ENCODE measurements around the gene RHOBTB3.

Gene RHOBTB3

DNA sequence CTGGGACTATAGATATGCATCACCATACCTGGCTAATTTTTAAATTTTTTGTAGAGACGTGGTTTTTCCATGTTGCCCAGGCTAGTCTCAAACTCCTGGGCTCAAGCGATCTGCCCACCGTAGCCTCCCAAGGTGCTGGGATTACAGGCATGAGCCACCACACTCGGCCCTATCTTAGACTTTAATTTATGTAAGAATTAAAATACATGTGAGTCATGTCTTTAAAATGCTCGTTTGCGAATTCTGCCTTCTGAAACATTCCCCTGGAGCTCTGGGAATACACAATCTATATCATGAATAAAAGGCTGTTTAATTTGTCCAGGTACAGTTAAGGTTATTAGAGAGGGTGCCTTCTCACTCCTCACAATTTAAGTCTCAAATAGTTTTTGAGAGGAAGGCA lies 32.8 kb downstream of the RHOBTB3 start:
- DNase-seq (ENCODE audit: low read depth in 2 of 2), result no peak

DNA sequence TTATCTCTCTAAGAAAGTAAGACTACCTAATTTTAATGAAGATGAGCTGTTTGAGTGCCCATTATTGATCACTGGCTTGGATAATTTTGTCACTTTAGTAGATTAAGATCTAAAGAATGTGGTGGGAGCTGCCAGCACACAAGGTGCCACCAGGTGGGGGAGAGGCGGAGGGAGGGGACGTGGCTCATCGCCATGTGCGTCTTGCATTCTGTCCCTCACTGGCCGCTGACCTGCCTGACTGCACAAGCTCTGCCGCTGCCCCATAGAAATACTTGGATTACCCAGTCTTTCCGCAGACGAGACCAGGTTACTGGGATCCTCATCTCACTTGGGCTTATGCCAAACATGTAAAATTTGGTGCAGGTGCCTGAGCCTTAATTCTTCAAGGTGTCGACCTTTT lies 37.6 kb downstream of the RHOBTB3 start:
- DNase-seq (ENCODE audit: low read depth in 2 of 2), result no peak

DNA sequence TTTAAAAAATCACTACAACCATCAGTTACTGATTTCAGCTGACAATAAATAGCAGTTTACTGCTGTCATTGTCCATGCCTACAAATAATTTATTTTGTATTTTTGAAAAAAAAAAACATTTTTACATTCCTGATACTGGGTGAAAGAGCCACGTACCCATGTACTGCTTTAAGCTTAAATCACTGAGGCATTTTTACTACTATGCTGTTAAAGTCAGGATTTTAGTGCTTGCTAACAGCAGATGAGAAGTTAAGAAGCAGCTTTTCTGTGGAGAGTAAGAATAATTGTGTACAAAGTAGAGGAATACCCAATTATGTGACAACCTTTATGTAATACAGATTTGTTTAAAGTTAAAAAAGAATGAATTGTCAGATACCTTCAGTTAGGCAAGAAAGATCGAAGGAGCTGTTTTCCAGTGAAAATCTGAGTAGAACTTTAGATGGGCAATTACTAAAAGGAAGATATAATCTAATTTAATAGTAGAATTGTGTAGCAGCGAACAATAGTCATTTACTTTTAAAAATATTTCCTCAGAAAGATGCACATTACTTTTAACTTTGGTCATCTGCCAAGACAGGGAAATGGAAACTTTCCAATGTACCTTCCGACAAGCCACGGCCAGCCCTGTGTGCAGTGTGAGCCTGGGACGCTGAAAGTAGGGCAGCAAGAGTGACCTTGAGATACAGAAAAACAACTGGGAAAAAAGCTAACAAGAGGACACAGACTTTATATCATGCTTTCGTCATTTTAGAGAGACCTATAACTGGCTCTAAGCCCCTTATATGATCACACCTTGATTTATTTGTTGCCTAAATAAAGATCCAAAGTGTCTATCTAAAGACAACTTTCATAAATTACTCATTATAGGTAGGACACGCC lies 39.9 kb downstream of the RHOBTB3 start:
- DNase-seq (ENCODE audit: low read depth in 2 of 2), result no peak

DNA sequence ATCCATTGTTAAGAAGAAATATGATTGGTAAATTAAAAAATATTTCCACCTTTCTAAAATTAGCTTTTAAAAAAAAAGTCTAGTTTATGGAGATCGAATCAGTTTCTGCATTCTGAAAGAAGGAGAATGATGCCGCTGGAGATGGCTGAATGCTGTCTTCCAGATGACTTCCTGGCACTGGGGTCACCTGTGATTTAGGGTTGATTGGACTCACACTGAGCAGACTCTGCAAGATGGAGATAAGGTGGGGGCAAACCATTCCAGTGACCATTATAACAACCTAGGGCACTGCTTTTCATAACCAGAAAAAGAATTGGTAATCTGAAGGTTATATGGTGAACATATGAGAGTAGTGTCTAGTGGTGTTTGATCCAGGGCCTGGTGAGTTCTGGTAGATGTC lies 40.8 kb downstream of the RHOBTB3 start:
- DNase-seq (ENCODE audit: low read depth in 2 of 2), result no peak

DNA sequence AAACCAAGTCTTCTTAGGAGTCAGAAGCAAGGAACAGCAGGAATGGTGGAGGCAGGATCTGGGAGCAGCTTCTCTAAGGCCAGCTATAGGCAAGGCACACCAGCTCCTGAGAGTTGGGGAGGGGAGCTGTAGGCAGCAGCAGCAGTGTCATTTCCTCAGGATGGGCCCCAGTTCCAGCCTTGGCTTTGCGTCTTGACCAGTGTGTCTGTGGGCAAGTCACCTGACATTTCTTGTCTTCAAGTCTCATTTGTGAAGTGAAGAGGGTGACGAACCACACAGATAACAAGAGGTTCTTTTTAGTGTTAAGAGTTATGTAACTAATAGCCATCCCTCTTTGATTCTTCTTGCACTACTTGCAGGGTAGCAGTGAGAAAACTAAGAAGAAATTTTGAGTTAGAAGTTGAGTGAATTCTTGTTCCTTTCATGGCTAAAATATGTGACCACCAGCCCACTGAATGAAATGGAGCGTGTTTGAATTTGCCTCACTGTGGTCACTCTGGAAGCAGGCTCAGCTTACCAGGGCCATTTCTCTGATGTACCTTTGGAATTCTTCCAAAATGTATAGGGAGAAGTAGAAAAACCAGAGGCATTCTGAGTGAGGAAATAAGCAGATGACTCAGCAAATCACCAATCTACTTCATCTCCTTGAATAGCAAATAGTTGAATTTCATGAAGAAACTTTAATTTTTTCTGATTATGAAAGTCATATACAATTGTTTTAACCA lies 42.4 kb downstream of the RHOBTB3 start:
- DNase-seq (ENCODE audit: low read depth in 2 of 2), result no peak

DNA sequence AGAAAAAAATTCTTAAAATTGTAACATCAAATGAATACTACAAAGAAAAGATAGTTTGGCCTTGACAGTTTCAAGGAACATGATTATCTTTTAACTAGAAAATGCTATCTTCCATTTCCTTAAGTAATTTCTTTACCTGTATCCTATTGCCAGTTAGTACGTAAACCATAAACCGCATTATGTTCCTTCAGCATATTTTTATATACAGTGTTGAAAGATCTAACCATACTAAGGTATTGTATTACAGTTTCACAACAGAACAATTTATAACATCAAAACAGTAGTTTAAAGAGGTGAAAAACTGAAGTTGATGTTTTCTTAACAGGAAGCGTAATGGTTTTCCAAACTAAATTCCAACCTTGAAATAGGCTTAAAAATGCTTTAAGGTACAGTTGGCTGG lies 46.3 kb downstream of the RHOBTB3 start:
- DNase-seq (ENCODE audit: low read depth in 2 of 2), result no peak

DNA sequence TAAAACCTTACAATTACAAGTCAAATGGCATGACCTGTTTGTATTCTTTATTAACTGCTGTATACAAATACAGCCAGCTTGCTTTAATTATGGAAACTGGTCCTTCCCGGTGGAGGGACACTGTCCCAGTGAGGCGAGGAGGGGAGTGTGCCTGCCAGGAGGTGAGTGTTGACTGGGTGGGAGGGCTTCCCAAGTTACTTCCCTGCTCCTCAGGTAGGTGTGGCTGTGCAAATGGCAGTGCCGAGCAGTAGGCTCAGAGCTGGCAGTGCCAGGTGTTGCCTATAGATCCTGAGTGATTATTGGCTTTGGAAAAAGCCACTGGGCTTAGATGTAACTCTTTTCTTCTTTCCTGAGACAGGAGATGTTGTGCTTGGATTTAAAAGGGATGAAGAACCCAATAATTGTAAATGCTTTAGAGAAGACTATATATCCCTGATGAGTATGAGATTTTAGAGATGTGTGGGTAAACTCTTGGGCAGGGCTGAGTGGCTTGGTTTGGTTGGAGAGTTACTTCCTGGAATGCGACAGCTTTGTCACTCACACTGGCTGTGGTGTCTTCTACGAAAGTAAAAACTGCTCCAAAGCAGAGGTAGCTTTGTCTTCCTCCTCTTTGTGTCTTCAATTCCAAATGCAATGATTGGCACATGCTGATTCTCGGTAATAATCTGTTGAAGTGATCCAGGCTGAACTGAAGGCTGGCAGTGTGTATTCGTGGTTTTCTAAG lies 47.7 kb downstream of the RHOBTB3 start:
- no peak for DNase-seq (ENCODE audit: low read depth in 2 of 2)

DNA sequence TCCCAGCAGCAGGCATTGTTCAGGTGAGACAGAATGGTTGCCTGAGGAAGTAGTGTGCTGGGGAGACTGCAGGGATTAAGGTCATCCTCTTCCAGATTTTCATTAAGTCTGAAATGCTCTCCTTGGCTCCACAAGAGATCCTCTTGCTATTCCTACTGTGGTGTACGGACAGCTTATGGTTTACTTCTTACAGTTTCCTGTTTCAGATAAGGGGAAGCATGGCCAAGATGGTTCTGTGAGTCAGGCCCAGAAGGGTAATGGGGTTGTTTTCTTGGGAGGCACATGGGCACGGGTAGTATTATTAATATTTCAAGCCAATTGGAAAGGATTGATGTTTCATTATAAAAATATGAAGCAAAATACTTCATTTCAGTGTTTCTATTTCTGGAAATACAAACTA lies 48.5 kb downstream of the RHOBTB3 start:
- no peak for DNase-seq (ENCODE audit: low read depth in 2 of 2)

DNA sequence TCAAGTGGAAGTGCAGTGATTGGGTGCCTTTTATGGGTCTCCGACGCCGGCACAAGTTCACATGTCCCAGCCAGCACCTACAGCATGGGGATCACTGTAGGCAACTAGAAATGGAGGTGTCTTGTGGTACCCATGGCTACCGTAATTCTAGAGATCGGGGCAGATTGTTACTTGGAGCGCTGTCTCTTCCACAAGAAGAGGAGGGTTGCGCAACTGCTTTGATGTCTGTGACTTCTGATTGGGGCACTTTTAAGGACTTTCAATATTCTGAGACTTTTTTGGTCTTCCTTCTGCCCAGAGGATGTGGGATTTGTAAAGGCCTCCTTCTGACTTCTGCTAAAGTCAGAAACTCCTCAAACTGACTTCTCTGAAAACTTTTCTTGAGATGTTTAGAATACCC lies 49.5 kb downstream of the RHOBTB3 start:
- DNase-seq (ENCODE audit: low read depth in 2 of 2), result no peak

DNA sequence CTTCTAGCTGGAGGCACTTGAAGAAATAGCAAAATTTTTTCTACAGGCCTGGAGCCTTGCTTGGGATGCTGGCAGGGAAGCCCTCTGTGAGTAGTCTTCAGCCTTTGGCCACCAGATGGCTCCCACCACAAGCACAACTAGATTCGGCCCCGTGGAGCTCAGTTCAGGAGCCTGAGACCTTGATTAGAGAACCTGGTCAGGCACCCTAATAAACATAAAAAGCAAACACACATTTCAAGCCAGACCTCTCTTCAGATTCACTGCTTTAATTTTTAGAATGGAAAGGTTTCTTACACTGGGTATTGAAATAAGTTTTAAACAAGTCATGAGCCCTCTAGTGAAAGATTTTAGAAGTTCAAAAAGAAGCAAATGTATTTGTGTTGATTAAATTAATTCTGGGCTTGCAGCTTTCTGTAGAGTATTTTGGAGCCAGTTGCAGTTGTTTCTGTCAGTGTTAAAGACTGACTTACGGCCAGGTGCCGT lies 50.0 kb downstream of the RHOBTB3 start:
- peak; percentile 55 to 58 for DNase-seq (ENCODE audit: low read depth in 2 of 2)

DNA sequence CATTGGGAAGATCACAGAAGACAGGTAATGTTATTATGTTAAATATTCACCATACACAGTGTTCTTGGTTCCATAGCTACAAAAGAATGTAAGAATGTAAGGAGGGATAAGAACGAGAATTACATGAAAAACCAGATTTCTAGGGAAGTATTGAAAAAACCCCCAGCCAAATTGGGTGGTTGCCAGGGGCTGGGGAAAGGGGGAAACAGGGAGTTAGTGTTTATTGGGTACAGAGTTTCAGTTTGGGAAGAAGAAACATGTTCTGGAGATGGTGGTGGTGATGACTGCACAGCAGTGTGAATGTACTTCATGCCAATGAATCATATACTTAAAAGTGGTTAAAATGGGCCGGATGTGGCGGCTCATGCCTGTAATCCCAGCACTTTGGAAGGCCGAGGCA lies 51.0 kb downstream of the RHOBTB3 start:
- DNase-seq (ENCODE audit: low read depth in 2 of 2), result no peak

DNA sequence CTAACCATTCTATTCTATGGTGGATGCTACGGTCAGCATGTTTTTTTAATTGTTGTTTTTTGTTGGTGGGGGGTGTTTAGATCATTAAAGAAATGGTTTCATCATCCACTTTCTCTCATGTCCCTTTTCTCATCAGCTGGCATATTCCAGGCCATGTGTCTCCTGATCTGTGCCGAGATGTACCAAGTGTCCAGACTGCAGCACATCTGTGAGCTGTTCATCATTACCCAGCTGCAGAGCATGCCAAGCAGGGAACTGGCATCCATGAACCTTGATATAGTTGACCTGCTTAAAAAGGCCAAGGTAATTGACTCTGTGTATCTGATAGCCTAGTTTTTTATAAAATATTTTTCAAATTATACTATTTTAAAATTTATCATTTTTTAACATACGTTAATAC lies 52.5 kb downstream of the RHOBTB3 start:
- no peak for DNase-seq (ENCODE audit: low read depth in 2 of 2)

DNA sequence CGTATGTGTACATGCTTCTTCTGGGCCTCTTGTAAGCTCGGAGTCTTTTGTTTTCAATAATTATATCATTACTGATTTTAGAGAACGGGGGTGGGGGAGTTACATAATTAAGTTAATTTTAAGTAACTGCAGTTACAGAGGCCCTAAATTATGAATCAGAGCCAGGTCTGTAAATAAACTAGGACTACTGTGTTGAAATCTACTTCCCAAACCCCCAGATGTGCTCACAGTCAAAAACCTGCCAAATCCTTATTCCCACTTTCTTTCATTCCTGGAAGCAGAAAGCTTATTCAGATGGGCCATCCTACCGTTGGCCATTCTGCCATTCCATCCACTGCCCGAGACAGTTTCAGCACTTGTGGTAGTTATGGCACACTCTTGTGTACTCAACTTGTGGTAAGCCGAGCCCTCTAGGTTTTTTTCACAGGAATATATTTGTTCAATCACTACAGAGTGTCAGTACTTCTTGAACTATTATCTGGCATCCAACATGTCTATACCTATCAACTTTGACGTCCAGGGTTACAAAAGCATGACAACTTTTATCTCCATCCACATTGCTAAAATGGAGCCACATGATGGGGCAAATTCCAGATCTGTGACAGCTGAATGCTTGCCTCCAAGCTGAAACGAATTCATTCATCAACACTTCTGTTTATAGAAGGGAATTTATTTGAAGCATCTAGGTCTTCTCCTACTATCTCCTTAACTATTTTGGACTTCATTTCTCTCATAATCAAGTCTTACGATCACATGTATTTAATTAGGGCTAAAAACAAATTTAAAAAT lies 53.6 kb downstream of the RHOBTB3 start:
- DNase-seq (ENCODE audit: low read depth in 2 of 2), result no peak

DNA sequence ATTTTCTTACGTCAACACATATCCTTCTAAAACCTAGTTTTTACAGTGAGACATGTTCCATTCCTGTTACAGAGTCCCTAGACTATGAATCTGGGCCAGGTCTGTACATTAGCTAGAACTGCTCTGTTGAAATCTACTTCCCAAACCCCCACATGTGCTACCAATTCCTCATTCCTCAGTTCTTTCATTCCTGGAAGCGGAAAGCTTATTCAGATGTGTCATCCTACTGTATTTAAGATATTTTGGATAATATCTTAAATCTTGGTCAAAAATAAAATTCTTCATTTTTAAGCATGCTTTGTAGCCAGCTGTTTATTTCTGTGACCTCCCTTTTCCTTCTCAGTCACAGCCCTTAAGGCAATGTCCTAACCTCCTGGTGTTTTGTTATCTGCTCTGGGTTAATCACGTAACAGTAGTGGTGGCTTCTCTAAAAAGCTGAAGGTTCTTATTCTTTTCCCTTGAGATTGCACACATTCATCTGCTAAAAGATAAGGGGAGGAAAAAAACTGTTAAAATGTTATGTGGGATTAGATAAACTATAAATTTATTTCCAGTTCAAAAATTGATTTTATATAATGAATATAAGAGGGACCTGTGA lies 55.8 kb downstream of the RHOBTB3 start:
- no peak for DNase-seq (ENCODE audit: low read depth in 2 of 2)

DNA sequence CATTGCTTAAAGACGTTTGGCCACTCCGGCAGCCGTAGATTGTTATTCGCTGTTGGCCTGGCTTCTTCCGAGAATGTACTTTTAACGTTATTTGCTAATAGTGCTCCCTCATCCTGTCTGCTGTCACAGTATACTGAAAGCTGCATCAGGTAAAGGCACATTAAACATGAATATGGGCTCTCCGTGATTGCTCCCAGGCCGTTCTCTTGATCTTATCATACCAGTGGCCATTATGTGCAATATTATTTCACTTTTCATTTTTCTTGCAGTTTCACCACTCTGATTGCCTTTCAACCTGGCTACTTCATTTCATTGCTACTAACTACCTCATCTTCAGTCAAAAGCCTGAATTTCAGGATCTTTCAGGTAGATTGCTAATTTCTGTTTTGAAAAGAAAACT lies 57.4 kb downstream of the RHOBTB3 start:
- no peak for DNase-seq (ENCODE audit: low read depth in 2 of 2)

DNA sequence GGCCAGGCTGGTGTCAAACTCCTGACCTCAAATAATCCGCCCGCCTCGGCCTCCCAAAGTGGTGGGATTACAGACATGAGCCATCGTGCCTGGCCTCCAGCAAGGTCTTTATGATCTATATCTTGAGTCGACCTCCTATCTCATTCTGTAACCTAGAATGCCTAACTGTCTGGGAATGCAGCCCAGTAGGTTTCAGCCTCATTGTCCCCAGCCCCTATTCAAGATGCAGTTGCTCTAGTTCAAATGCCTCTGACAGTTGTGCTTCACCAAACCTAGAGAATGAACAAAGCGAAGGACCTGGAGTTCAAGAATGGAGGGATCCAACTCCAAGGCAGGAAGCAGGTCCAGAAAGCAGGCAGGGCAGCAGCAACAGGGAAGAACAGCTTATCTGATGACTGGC lies 60.6 kb downstream of the RHOBTB3 start:
- no peak for DNase-seq (ENCODE audit: low read depth in 2 of 2)

DNA sequence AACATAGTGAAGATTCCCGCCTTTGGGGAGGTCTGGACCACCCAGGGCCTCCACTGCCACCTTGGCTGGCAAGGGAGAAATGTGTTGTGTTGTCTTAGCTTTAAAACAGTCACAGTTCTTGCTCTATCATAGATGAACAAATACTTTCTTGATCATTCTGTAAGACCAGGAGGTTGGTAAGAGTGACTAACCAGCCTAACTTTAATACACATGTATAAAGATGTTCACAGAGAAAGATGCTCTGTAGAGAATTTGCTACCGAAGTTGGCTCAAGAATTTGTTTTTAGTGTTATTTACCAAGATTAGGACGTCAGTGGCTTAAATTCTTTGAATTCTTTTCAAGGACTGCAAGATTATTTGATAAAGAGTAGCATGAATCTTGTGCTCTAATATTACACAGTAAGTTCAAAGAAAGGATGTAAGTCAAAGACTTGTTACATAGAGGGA lies 63.0 kb downstream of the RHOBTB3 start:
- DNase-seq (ENCODE audit: low read depth in 2 of 2), result no peak

DNA sequence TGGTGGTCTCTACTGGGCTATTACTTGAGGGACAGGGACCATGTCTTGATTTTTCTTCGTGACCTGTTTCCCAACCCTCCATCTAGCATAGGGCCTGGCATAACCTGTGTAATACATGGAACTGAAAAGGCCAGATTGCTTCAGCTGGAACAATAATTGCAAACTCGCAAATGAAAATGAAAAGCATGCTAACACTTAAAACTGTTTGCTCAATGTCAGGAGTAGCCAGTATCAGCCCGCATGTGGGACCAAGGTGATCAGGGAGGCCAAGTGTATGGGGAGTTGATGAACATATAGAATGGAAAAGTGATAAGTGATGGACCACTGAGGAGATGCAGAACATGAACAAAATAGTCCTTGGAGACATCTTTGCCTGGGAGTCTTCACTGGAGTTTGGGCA lies 66.2 kb downstream of the RHOBTB3 start:
- no peak for DNase-seq (ENCODE audit: low read depth in 2 of 2)

DNA sequence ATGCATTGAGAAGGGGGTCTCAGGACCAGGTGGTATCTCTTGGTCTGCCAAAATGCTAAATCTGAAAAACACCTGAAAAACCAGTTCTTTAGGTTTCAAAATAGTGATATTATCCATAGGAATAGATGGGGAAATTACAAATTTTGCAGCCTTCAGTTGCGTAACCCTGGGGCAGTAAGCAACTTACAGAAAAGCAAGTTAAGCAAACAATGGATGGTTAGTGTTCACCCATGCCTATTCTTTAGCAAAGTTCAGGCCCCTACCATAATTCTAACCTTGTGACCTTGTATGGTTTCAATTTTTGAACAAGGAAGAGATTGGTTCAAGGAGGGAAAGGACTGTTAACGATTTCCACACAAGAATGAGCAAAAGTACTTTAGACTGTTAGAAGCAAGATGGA lies 66.9 kb downstream of the RHOBTB3 start:
- no peak for DNase-seq (ENCODE audit: low read depth in 2 of 2)

DNA sequence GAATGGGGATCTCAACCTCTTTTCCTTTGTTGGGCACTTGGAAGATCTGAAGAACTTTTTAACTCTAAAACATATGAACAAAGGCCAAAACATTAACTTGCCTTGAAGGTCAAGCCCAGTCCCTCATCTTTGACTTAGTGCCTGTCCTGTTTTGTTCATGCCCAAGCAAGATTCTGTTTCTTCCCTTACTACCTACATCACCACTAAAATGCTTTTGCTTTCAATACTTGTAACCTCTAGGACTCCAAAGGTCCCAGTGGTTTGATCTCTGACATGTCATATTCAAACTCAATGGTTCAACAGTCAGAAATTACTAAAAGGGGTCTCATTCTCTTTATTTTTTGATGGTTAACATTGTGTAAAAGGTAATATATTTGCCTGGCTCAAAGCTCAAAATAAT lies 67.4 kb downstream of the RHOBTB3 start:
- DNase-seq (ENCODE audit: low read depth in 2 of 2), result no peak

DNA sequence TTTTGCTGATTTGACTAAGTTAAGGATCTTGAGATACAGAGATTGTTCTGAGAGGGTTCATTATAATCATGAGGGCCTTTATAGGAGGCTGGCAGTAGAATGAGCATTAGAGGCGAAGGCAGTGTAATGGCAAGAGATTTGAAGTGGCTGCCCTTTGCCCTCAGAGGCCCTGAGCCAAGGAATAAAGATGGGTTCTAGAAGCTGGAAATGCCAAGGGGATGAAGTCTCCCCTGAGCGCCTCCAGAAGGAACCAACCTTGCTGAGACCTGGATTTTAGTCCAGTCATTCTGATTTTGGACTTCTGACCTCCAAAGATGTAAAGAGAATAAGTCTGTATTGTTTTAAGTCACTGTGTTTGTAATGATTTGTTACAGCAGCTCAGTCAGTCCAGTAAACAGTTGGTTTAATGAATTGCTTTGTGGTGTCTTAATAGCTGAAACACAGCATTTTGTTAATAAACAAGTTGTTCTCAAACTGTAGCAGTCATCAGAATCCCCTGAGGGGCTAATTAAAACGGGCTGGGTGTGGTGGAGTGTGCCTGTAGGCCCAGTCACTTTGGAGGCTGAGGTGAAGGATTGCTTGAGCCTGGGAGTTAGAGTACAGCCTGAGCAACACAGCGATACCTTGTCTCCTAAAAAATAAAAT lies 68.2 kb downstream of the RHOBTB3 start:
- DNase-seq (ENCODE audit: low read depth in 2 of 2), result no peak

Measured in stimulated activated CD8-positive, alpha-beta memory T cell treated with anti-CD3 and anti-CD28 coated beads, Interleukin-7, amount 100 ng/mL, for 4 hours (primary cell).